Measurements from ENCODE around the gene CACTIN. TPM values are rescaled to one million over a fixed set of nuclear protein-coding genes. Genes with fewer than 3 reads are reported as not detected.

The CACTIN gene
- total and polyA plus RNA-seq, 2 of the 4 experiments (the other 2 are of a cell fraction) = 10.8 to 19.5 TPM

DNA sequence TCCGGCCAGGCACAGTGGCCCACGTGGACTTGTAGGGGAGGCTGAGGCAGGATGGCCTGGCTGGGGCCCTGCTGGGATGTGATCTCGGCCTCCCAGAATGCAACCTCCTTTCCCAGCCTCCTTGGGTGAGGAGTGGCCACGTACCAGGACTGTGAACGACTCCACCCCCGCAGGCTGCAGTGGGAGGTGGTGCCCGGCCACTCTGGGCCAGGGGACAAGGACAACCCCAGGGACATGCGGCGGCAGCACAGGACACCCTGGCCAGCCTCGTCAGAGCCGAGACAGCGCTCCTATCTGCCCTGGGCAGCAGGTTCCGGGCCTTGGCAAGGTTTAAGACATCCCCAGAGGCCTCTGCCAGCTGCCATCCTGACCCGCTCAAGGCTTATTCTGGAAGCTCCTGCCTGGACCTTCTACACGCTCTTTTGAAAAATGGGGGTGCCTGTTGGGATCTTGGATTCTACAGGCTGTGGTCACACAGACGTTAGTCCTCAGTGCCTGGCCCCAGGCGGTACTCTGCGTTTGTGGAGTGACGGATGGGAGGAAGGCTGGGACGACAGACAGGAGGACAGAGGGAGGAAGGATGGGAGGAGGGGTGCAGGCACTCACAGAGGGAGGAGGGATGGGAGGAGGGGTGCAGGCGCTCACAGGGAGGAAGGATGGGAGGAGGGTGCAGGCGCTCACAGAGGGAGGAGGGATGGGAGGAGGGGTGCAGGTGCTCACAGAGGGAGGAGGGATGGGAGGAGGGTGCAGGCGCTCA, 19.9 kb upstream of the CACTIN start:
- WGBS, 2 experiments (ENCODE audit: extremely low coverage in 2 of 2, insufficient read length in 1 of 2) = 90% methylated on average over 18 of the region's 23 CpGs; no CpG with 5 or more reads in 1 of the 2 experiments
- H3K27ac ChIP-seq (ENCODE audit: insufficient read depth, low read length) = no peak overlapping the region
- H2BK5ac ChIP-seq (ENCODE audit: low read depth, low read length, poor library complexity, severe bottlenecking) = no peak overlapping the region
- no peaks in the 10 kb centered on the region; a peak in 1 of 4 replicates for H3K79me1 ChIP-seq (ENCODE audit: low read depth in 1 of 2, low read length in 2 of 2)
- in situ Hi-C loops (cut with MboI; ENCODE audit: low sequenced_read_pairs) (no loop called here), intact Hi-C loops (cut with micrococcal nuclease) (no loop called here), dilution Hi-C loops (cut with HindIII; ENCODE audit: low sequenced_read_pairs, unreplicated experiment) (no loop called here)
- no peaks in the 10 kb centered on the region for H3K4me1 ChIP-seq (ENCODE audit: control insufficient read depth, insufficient read depth, low read length)
- no peak overlapping the region for H4K5ac ChIP-seq (ENCODE audit: low read depth, low read length)
- no peak overlapping the region for H2BK20ac ChIP-seq (ENCODE audit: low read depth, low read length)
- no TSS peak for BruUV-seq (replicated peaks)
- H3K27me3 ChIP-seq (ENCODE audit: control insufficient read depth, insufficient read depth, low read length) = no peaks in the 10 kb centered on the region
- H3K36me3 ChIP-seq (ENCODE audit: control insufficient read depth, insufficient read depth, low read length) = peaks cover 47% of the 10 kb centered on the region
- H2BK15ac ChIP-seq (ENCODE audit: low read depth, low read length) = no peak overlapping the region
- H3K9me1 ChIP-seq (ENCODE audit: insufficient read depth, low read length) = no peaks in the 10 kb centered on the region
- ATAC-seq (ENCODE audit: low read depth) (no peak), DNase-seq (no peak)
- H3K9me3 ChIP-seq (ENCODE audit: control insufficient read depth, insufficient read depth, low read length) = no peaks in the 10 kb centered on the region
- H3K23ac ChIP-seq (ENCODE audit: low read depth, low read length) = no peak overlapping the region
- H2AK9ac ChIP-seq (replicated peaks; ENCODE audit: low read depth, low read length, poor library complexity) = no peak overlapping the region
- CTCF ChIA-PET = no interaction called here
- H3K9ac ChIP-seq (ENCODE audit: low read depth, low read length) = no peak overlapping the region
- POLR2A ChIA-PET (ENCODE audit: unreplicated experiment) = no interaction called here
- no peak overlapping the region for H3K4me2 ChIP-seq (ENCODE audit: low read depth, low read length)
- H2AFZ ChIP-seq (replicated peaks; ENCODE audit: low read length, poor library complexity) = peak overlapping the region; percentile 6
- H3K4ac ChIP-seq (ENCODE audit: low read depth, low read length) = no peak overlapping the region
- H3K56ac ChIP-seq (ENCODE audit: extremely low read depth, insufficient read depth, low read length) = no peak overlapping the region
- no peak overlapping the region for H4K91ac ChIP-seq (ENCODE audit: insufficient read depth, low read depth, low read length)
- no peak overlapping the region for H3K18ac ChIP-seq (ENCODE audit: low read depth, low read length)
- no peak for TF ChIP-seq FOS (IDR thresholded peaks at IDR 0.05; ENCODE audit: low read depth, low read length)
- TF ChIP-seq, protein P1, sequence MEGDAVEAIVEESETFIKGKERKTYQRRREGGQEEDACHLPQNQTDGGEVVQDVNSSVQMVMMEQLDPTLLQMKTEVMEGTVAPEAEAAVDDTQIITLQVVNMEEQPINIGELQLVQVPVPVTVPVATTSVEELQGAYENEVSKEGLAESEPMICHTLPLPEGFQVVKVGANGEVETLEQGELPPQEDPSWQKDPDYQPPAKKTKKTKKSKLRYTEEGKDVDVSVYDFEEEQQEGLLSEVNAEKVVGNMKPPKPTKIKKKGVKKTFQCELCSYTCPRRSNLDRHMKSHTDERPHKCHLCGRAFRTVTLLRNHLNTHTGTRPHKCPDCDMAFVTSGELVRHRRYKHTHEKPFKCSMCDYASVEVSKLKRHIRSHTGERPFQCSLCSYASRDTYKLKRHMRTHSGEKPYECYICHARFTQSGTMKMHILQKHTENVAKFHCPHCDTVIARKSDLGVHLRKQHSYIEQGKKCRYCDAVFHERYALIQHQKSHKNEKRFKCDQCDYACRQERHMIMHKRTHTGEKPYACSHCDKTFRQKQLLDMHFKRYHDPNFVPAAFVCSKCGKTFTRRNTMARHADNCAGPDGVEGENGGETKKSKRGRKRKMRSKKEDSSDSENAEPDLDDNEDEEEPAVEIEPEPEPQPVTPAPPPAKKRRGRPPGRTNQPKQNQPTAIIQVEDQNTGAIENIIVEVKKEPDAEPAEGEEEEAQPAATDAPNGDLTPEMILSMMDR (conservative IDR thresholded peaks at IDR 0.05; ENCODE audit: low read depth, low read length) = no peak
- TF ChIP-seq POLR2A (IDR thresholded peaks at IDR 0.05; ENCODE audit: low read depth, low read length) = no peak
- TF ChIP-seq MAZ (IDR thresholded peaks at IDR 0.05; ENCODE audit: borderline replicate concordance, low read depth, low read length) = no peak
- TF ChIP-seq CHD1 (IDR thresholded peaks at IDR 0.05; ENCODE audit: low read depth, low read length) = no peak
- TF ChIP-seq BHLHE40 (IDR thresholded peaks at IDR 0.05; ENCODE audit: low read depth, low read length) = no peak
- no peak for TF ChIP-seq RCOR1 (IDR thresholded peaks at IDR 0.05; ENCODE audit: insufficient replicate concordance, low read length)
- TF ChIP-seq RFX5 (IDR thresholded peaks at IDR 0.05; ENCODE audit: low read depth, low read length) = no peak
- H2AK5ac ChIP-seq (ENCODE audit: low read depth, low read length) = no peak overlapping the region
- 0 out of 2 replicates have a peak, but pooled peaks cover 6% of the 10 kb centered on the region for H4K20me1 ChIP-seq (ENCODE audit: insufficient read depth, low read length)
- no peak overlapping the region for H3K4me3 ChIP-seq (ENCODE audit: insufficient read depth, low read depth, low read length)
- H4K8ac ChIP-seq (ENCODE audit: low read depth in 2 of 2, low read length in 2 of 2) = no peak overlapping the region
- H3K14ac ChIP-seq (replicated peaks; ENCODE audit: low read depth, low read length) = no peak overlapping the region
- no peak overlapping the region for H2BK120ac ChIP-seq (ENCODE audit: low read depth, low read length)

All from IMR-90 (cell line).